ENCODE data around the gene IL1RAP.

DNA sequence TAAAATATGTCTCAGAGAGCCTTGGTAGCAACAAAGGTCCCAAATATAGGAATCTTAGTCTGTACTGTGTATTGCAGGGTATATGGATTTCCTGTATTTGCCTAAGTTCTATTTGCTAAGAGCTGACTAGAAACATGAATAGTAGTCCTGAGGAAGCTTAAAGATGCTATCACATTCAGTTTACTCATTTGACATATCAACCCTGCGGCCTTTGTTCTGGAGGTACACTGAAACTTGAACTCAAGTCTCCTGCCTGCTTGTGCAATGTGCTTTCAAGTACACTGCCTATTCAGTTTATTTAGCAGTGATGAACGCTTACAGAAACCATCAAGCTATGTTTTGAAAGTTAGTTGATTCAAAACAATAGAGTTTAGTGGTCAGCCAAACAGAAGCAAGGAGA, 21.1 kb downstream of the IL1RAP start:
- TF ChIP-seq, protein P1, sequence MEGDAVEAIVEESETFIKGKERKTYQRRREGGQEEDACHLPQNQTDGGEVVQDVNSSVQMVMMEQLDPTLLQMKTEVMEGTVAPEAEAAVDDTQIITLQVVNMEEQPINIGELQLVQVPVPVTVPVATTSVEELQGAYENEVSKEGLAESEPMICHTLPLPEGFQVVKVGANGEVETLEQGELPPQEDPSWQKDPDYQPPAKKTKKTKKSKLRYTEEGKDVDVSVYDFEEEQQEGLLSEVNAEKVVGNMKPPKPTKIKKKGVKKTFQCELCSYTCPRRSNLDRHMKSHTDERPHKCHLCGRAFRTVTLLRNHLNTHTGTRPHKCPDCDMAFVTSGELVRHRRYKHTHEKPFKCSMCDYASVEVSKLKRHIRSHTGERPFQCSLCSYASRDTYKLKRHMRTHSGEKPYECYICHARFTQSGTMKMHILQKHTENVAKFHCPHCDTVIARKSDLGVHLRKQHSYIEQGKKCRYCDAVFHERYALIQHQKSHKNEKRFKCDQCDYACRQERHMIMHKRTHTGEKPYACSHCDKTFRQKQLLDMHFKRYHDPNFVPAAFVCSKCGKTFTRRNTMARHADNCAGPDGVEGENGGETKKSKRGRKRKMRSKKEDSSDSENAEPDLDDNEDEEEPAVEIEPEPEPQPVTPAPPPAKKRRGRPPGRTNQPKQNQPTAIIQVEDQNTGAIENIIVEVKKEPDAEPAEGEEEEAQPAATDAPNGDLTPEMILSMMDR (conservative IDR thresholded peaks at IDR 0.05; ENCODE audit: low read depth in 2 of 2), result no peak
- TF ChIP-seq REST (IDR thresholded peaks at IDR 0.05; ENCODE audit: unreplicated experiment) (no peak), POLR2AphosphoS5 (IDR thresholded peaks at IDR 0.05; ENCODE audit: low read depth) (no peak), ETS1 (IDR thresholded peaks at IDR 0.05) (no peak), EZH2phosphoT487 (IDR thresholded peaks at IDR 0.05; ENCODE audit: unreplicated experiment) (no peak), EZH2 (IDR thresholded peaks at IDR 0.05; ENCODE audit: low read depth, unreplicated experiment) (no peak), CREB1 (CRISPR knock-in tag; IDR thresholded peaks at IDR 0.05; ENCODE audit: low read depth) (no peak), JUNB (IDR thresholded peaks at IDR 0.05; ENCODE audit: unreplicated experiment) (no peak), ZNF114 (CRISPR knock-in tag; IDR thresholded peaks at IDR 0.05) (no peak), STAT1 (IDR thresholded peaks at IDR 0.05; ENCODE audit: unreplicated experiment) (no peak), NANOG (IDR thresholded peaks at IDR 0.05; ENCODE audit: borderline replicate concordance) (no peak), ZNF331 (CRISPR knock-in tag; IDR thresholded peaks at IDR 0.05; ENCODE audit: low read depth) (no peak), ZNF462 (CRISPR knock-in tag; IDR thresholded peaks at IDR 0.05) (no peak)
